LHCN-M2 (cell line): ENCODE measurements around the gene TMEM178A. TPM values are rescaled to one million over a fixed set of nuclear protein-coding genes. Genes with fewer than 3 reads are reported as not detected.

ENCODE experiments used
- DNase-seq: peaks from one replicate; pipeline ENCODE4 v3.0.0-alpha.2; 2012; ENCODE audit warnings: low read depth
- total RNA-seq: library from RNA; depleted of rRNA; stranded (reverse); fragments of >200 nt; gene quantifications from 2 replicates; pipeline ENCODE4 v1.2.3, GENCODE V29; 2014

TMEM178A gene
- total RNA-seq, 1 experiment from 2014 or later = 0.40 TPM

DNA sequence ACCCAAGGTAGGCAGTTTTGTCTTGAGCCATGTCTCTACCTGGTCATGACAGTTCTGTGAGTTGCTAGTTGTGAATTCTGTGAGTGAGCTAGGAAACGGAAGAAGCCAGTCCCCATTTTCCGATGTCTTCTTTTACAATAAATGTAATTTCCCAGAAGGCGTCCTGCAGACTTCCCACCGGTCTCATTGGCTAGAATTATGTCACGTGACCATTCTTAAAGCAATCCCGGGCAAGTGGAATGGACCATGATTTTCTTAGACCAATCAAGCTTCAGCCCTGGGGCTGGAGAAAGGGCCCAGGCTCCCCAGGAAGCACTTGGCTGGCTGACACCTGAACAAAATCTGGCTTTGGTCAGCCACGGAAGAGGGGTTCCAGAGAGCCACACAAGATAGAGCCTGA lies 10.6 kb downstream of the TMEM178A start:
- DNase-seq = no peak

DNA sequence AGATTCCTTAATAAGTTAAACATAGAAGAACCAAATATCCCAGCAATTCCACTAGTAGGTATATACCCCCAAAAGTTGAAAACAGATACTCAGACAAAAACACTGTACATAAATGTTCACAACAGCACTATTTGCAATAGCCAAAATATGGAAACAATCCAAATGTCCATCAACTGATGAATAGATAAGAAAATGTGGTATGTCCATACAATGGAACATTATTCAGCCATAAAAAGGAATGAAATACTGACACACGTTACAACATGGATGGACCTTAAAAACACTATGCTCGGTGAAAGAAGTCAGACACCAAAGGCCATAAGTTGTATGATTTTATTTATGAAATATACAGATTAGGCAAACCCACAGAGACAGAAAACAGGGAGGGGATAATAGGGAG lies 12.5 kb downstream of the TMEM178A start:
- no peak for DNase-seq

DNA sequence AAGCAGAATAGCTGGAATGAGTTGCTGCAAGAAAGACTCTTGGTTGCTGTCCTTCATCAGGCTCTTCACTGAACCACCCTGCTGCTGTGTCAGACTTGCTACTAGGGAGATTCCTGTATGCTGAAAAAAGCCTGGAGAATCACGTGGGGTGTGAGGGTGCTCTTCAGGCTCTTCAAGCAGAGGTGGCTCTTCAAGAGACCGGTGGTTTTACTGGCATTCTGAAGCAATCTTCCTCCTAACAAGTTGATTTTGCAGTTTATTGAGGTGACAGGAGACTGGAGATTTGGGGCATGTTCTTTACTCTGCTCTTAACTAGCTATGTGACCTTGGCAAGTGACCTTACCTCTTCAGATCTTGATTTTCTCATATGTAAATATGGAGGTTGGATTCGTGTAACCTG lies 14.1 kb downstream of the TMEM178A start:
- no peak for DNase-seq

DNA sequence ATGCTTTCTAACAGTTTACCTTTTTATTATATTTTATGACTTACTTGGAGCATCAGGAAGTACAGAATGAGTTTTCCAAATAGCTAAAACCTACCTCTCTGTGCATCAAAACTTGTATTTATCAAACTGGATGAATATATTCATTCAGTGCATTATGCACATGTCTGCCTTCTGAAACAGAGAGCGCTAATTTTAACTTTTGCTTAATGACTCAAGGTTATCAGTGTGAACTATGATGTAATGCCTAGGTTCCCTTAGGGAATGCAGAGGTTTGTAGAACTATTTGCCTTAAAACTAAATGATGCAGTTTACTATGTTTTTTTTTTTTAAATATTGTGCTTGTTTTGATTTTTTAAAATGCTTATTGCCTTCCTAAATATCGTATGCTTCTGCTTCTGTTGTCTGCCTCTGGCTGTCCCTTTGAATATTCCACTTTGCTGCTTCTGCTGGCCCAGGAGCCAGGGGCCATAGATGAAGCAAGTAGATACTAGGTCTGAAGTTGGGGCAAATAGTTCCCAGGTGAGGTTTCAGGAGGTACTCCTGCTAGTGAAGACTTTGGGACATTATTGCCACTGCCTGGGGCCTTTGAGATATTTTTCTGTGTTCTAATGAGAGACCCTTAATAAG lies 16.5 kb downstream of the TMEM178A start:
- DNase-seq = no peak

DNA sequence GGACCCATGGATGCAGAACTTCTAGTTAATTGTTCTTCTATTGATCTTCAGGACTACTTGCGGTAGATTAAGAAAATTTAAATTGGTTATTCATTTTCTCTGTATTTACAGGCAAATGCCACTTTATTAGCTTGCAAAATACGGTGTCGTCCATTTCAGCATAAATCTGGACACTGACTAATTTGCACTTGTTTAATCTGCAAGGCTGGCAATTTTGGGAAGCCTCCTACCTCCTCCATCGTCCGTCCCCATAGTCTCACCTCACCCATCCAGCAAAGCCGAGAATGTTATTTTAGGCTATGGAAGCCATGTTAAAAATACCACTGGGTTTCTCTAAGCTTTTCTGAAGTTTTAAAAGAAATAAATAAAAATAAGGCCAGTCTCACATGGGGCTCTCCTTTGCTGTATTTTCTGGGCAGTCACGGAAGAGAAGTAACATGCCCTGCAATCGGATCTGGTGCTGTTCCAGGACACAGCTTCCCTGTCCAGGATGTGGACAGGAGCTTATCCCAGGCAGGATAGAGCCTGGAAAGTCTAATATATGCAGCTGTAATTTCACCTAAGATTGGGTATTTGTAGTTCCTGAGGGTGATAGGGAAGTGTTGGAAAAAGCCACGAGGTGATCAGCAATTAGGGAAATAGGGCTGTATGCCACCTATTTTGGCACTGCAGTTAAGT lies 17.4 kb downstream of the TMEM178A start:
- DNase-seq = no peak

DNA sequence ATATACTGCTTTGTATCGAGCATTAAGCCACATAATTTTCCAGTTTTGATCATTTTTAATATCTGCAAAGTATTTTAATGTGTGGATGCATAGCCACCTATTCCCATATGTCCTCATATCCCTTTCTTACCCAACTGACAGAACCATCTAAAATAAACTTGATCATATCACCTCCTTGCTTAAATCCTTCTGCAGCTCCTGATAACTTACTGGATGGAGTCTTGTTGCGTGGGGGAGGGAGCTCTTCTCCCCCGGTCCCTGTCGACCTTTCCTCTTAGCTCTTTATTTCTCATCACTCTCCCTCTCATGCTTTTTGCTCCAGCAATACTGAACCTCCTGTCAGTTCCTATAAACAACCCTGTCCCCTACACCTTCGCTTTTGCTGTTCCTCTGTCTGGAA lies 18.7 kb downstream of the TMEM178A start:
- DNase-seq = no peak

DNA sequence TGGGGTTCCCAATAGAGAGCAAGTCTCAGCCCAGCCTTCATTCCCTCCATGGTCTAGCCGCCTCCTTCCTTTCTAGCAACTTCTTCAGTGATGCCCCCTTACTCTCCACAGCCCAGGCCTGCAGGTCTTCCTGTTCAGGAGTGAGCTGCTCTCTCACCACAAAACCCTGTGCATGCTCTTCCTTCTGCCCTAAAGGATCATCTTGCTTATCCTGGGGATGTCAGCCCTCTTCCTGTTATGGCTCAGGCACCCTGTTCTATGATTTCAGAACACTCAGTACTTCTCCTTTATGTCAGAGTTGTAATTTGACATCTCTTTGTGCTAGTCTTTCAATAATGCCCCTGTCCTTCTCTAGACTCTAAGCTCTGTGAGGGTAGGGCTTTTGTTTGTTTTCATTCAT lies 19.4 kb downstream of the TMEM178A start:
- DNase-seq = no peak

DNA sequence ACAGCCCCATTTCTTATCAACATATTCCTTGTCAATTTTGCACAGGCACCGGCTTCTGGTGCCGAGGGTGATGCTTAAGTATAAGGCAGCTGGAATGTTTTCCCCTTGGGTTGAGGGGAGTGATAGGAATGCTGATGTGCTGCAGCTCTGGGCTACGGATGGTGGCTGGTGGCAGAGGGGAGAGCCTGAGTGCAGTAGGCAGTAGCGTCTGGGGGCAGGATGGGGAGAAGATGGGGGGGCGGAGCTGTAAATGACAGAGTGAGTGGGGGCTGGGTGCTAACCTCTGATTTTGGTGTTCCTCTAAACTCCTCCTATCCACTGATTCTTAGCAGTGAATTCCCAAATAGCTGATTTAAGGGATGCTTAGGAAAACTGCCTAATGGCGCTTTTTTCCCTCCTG lies 20.7 kb downstream of the TMEM178A start:
- DNase-seq = no peak

DNA sequence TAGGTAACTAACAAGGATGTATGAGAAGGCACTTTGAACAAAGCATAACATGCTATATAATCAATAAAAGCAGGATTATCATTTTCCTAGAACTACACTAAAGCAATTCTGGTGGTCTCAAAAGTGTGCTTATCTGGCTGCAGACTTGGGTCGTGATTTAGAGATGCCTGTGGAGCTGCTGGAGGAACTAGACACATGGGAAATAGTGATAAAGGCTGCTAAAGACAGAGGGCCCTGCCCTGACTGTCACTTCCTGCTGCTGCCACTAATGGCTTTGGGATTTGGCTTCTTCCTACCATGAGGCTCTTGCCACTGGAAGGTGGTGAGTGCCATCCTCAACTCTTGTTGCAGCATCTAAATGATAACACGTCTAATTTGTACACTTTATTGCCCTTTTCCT lies 22.5 kb downstream of the TMEM178A start:
- DNase-seq = no peak

DNA sequence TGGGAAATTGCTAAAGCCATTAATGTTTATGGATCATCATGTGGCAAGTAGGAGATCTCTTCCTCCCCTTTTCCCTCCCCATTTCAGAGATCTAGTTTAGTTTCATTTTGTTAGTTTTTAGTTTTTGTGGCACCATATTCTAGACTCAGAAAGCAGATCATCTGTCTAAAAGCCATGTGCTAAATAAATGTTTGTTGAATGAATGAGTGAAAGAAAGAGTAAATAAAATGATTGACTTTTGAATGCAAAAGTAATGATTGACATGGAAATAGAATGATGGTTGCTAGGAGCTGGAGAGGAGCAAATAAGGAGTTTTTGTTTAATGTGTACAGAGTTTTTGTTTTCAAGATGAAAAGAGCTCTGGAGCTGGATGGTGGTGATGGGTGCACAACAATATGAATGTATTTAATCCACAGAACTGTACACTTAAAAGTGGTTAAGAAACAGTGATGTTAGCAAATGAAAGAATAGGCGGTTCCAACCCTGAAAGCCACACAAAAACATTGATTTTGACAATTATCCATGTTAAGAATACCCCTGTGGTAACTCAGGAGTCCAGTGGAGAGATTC lies 23.6 kb downstream of the TMEM178A start:
- no peak for DNase-seq

DNA sequence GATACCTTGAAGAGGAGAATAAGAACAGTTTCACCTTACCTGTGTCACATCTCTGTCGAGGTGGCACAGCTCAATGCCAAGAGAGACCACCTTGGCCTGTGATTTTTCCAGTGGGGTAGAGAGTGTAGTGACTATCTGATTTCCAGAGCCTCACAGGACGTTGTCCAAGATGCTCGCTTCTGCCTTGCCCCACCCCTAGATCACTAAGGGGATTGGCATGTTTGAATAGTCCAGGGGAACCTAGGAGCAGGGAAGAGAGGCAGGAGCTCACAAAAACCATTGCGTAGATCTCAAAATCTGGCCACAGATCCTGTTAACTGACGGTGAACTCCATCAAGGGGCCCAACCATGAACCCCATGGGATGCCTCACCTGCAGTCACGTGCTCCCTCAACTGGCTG lies 24.2 kb downstream of the TMEM178A start:
- DNase-seq = no peak

DNA sequence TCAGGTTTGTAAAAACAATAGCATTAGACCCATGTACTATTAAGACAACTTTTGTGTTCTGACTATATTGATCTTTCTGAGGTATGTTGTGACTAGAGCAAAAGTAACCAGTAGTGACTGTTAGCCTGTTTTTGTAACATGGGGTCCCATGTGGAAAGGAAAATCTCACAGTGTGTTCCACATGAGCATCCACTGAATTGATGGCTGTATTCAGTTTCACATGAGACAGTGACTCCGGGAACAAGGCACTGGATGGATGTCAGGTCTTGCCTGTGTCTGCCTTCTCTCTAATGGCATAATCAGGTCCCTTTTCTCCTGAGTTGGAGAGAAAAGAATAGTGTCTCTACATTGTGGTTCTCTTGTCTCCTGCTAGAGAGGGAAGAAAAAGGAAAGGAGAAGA lies 27.5 kb downstream of the TMEM178A start:
- DNase-seq = no peak

DNA sequence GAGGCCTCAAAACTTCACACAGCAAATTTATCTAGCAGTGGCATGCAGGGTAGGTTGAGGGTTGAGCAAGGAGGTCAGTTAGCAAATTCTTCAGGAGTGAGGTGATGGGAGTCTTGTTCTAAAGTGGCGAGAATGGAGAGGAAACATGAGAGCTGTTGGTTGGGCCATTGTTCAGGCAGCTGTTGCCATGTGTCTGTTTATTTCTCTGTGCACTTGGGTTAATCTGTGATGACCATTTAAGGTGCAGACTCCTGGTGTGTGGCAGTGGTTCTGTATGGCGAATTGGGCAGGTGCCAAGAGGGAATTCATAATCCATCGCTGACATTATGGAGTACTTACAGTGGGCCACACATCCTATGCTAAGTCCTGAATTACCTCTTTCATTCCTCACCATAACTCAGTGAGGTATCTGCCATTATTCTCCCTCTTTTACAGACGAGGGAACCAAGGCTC lies 30.4 kb downstream of the TMEM178A start:
- DNase-seq = peak; percentile 96

DNA sequence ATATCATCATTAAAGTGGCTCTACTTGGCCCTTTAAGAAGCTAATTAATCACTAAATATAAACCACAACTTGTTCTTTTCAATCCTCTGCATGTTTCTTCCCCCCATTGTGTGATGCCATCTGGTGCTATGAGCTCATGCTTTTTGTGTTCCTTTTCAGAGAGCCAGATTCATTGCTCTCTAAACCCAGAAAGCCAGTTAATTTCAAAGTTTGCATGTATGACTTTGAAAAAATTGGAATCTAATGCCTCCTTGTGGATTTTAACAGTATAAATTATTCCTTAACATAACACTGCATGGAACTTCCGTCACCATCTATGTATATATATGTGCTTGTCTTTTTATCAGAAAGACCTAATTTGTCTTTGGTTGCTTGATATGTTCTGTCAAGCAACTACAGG lies 31.1 kb downstream of the TMEM178A start:
- peak; percentile 95 for DNase-seq

DNA sequence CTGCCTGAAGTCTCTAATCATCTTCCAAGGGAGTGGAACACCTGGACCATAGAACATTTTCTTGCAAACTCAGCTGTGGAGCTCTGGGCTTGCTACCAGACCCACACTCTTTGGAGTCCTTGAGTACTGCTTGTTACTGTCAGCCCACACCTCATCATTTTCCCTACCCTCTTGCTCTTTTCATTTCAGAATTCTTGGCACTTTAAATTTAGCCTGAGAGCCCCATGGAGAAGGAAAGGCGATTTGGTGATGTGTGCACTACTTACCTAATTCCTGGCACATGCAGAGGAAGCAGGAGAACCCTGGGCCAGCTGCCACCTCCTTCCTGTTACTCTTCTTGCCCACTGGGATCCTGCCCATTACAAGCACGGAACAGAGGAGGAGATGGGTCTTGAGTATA lies 31.7 kb downstream of the TMEM178A start:
- peak; percentile 26 for DNase-seq

DNA sequence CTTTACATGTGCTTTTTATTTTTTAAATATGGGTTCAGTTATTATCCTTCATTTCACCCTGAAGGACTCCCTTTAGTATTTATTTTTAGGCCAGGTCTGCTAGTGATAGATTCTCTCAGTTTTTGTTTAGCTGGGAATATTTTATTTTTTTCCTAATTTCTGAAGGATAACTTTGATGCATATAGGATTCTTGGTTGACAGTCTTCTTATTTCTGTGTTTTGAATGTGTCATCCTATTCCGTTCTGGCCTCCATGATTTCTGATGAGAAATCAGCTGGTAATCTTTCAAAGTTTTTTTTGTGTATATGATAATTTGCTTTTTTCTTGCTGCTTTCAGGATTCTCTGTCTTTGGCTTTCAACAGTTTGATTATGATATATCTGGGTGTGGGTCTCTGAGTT lies 35.4 kb downstream of the TMEM178A start:
- DNase-seq = no peak

DNA sequence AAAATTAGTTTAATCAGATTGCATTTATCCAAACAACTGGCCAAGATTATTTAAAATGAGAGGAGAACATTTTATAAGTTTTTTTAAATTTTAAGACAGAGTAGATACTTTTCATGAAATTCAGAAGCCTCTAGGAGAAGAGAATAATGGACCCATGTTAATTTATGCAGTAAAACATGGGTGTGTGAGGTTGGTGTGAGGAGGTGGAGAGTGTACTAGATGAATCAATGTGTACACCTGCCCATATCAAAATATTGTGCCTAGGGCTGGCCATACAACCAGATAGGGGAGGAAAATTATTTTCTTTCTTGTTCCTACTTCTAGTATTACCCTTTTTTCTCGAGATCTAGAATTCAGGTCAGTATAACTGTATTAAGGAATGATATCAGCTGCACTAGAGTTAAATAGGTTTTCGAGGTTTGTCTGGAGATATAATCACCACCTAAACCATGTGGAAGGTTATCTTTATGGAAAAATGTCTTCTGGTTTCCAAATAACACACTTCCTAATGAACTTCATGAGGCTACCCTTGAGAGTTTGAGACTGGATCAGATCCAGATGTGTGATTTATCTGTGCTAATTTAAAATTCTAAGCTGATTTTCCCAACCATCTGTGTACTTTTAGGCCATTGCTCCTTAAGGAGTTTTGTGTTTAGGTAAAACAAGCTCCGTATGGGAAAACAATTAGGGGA lies 37.6 kb downstream of the TMEM178A start:
- DNase-seq = no peak

DNA sequence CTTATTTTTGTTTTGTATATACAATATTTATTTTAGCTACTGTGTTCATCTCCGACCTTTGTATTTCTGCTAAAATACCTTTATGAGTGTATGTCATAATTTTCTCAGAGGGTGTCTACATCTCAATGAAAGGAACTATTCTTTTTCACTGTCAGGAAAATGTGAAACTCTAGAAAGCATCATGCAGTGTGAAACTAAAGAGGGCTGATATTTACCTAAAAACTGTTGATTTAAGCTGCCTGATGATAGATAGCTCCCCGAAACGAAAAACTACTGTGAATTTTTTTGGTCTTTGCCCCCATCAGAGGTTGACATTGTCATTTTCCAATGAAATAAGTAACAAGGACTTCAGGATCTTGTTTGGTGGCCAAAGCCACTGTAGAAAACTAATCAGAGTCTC lies 38.8 kb downstream of the TMEM178A start:
- DNase-seq = no peak

DNA sequence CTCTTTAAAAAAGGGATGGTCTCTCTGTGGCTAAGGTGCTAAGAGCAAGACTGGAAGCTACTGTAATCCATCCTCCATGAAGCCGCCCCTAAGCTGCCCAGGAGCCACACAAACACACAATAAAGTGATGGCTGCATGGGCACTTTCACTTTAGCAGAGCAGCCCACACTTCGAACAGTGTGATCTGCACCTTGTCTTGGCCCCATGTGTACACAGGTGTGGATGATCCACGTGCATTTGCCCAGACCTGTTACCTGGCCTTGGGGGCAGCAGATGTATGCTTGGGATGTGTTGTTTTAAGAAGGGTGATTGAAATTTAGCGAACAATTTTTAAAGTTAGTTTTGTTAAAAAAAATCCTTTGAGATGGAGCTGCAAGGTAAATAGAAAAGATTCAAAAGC lies 39.9 kb downstream of the TMEM178A start:
- no peak for DNase-seq

DNA sequence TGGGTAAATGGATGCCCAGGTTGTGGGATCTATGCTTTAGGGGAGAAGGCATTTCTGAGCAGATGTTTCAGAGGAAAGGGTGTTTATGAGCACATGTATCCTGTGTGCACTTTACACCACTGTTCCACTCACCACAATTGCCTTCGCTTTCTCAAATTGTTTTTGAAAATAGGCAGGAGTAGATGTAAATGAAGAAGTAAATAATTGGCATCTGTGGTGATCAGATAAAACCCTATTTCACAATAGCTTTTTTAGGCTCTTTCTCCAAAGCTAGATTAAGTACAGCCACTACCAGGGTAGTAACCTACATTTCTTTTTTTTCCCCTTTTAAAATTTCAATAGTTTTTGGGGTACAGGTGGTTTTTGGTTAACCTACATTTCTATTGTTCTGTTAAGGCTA lies 40.6 kb downstream of the TMEM178A start:
- no peak for DNase-seq

DNA sequence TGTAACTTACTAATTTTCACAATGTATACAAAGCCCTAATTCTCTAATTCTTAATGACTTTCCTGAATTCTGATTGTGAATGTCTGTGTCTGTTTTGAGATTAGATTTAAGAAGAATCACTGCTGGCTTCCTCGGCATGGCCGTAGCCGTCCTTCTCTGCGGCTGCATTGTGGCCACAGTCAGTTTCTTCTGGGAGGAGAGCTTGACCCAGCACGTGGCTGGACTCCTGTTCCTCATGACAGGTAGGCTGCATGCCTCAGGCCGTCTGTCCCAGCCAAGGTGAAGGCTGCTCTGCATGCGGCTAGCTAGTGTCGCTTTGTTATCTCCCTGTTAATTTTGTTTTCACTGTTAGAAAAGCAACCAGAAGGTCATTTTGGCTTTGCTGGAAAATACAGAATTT lies 41.2 kb downstream of the TMEM178A start:
- DNase-seq = no peak

DNA sequence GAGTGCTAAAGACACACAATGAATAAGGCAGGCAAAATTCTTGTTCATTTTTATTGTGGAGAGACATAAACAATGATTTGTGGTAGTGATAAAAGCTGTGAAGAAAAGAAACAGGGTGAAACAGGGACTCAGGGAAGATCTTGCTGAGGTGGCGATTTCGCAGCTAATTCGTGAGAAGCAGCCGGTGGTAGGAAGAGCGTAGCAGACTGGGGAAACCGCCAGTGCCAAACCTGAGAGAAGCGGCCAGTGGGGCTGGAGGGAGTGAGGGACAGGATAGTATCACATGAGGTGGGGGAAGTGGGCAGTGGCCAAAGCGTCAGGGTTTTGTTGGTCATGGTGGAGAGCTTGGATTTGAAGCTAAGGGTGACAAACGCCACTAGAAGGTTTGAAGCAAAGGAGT lies 42.3 kb downstream of the TMEM178A start:
- DNase-seq = no peak

DNA sequence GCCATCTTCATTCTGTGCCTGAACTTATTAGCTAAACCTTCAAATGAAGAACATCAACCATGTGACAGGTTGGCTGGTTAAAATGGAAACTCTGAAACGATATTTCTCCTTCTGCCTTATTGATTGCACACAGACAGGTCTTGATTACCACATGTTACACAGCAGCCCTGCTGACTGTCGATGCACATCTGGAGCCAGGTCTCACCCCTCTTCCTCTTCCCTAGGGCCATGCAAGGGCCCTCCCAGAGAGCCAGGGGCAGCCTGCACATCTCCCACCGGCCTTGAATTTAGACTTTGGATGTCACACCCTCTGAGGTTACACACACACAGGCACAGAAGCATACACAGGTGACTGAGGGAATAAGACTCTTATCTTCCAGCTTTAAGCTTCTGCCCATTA lies 45.1 kb downstream of the TMEM178A start:
- DNase-seq = no peak
